Measurements from ENCODE around the gene NUDT4.
"Not testable (repeated sequence)": the region's sequence is repeated elsewhere in the genome, so short reads cannot be mapped to it uniquely, and the experiment has no call there.

The NUDT4 gene

DNA sequence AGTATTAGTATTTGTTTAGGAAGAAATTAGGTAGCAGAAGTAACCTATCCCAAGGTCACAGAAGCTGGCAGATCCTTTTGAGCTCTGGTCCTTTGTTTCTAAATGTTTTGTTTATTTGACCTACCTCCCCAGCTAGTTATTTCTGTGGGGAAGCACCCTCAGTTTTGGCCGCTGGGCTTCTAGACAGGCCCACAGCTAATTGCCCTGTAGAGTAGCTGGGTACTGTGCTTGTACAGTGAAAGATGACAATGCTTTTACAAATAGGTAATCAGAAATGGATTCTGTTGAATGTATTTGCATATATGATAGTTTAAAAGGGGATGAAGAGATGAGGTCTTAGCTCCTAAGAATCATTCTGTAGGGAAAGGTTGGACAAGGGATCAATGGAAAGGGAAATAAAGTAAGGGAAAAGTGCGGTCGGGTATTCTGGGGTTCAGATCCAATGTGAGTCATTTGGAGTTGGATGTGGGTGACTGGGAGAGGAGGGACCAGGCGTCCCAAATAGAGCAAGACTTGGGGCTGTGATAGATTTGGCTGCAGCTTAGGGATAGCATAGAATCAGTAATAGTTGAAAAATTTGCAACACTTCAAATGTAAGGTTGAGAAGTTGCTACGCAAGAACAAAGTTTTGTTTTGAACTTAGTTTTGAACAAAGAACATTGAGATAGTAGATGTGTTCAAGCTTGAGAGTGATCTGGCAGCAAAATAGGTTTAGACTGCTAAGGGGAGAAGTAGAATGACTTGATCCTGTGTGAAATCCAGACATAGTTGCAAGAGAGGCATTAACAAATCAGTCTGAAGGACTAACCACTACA is 3.6 kb downstream of the NUDT4 start:
- H3K4me3 ChIP-seq (ENCODE audit: low read depth, low read length): peak overlapping the region; percentile 0
- TF ChIP-seq, protein P1, sequence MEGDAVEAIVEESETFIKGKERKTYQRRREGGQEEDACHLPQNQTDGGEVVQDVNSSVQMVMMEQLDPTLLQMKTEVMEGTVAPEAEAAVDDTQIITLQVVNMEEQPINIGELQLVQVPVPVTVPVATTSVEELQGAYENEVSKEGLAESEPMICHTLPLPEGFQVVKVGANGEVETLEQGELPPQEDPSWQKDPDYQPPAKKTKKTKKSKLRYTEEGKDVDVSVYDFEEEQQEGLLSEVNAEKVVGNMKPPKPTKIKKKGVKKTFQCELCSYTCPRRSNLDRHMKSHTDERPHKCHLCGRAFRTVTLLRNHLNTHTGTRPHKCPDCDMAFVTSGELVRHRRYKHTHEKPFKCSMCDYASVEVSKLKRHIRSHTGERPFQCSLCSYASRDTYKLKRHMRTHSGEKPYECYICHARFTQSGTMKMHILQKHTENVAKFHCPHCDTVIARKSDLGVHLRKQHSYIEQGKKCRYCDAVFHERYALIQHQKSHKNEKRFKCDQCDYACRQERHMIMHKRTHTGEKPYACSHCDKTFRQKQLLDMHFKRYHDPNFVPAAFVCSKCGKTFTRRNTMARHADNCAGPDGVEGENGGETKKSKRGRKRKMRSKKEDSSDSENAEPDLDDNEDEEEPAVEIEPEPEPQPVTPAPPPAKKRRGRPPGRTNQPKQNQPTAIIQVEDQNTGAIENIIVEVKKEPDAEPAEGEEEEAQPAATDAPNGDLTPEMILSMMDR (IDR thresholded peaks at IDR 0.05; ENCODE audit: borderline replicate concordance, insufficient read depth, low read depth, low read length): no peak

DNA sequence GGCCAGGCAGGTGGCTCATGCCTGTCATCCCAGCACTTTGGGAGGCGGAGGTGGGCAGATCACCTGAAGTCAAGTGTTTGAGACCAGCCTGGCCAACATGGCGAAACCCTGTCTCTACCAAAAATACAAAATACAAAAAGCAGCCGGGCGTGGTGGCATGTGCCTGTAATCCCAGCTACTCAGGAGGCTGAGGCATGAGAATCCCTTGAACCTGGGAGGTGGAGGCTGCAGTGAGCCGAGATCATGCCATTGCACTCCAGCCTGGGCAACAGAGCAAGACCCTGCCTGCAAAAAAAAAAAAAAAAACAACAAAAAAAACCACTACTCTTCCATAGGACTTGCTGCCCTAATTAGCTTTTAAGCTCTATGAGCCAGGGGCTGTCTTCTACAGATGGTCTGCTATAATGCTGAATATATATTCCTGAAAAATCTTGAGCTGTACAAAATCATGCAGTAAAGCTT is 4.3 kb downstream of the NUDT4 start:
- not testable (repeated sequence) for H3K4me3 ChIP-seq (ENCODE audit: low read depth, low read length)

DNA sequence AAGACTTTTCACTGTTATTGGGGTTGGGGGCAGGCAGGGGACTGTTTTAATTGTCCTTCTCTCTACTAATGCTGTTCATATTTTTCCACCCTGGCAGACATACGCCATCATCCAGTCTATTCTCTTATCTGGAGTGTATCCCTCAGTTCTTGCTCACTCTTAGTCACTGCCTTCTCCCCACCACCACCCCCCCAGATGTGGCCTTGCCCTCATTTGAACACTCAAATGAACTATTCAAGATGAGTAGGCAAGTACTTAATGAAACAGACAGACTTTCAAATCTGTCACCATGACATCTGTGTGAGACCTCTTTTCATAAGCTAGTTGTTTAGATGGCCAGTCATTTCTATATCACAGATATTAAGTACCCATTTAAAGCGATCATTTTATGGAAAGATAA is 10.1 kb downstream of the NUDT4 start:
- no peak overlapping the region for H3K4me3 ChIP-seq (ENCODE audit: low read depth, low read length)
- TF ChIP-seq, protein P1 (IDR thresholded peaks at IDR 0.05; ENCODE audit: borderline replicate concordance, insufficient read depth, low read depth, low read length): no peak

DNA sequence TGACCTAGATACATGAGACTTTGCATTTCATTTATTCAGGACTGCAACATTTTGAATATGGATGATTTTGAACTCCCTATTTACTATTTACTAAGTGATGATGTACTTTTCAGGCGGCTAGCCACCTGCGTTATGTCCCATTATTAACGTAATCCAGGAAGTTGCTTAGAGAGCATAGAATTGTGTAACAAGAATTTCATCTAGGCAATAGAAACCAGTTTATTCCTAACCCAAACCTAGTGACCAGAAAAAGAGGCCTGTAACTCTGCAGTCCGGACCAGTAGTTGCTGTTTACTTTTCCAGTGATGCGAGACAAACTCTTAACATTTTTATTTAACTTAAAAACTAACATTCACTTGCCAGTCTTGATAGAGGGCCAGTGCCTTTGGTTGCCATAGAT is 12.3 kb downstream of the NUDT4 start:
- H3K4me3 ChIP-seq (ENCODE audit: low read depth, low read length): no peak overlapping the region
- TF ChIP-seq, protein P1 (IDR thresholded peaks at IDR 0.05; ENCODE audit: borderline replicate concordance, insufficient read depth, low read depth, low read length): no peak

DNA sequence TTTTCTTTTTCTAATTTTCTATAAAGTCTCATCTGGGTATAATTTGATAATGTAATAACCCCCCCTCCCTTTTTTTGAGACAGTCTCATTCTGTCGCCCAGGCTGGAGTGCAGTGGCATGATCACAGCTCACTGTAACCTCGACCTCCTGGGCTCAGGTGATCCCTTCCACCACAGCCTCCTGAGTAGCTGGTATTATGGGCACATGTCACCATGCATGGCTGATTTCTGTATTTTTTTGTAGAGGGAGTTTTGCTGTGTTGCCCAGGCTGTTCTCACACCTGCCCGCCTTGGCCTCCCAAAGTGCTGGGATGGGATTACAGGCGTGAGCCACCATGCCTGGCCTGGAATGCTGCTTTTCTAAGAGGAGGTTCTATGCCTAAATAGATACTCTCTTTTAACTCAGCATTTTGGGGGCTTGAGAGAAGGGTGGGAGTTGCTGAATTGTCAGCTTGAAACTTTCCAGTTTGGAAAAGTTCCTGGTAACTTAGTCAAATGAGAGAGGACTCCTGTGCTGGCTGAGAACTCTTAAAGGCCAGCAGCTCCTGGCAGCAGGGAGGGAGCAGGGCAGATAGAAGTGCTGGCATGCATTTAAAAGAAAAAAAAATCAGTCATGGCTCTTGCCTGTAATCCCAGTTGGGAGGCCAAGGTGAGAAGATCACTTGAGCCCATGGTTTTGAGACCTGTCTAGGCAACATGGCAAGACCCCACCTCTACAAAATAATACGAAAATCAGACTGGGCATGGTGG is 13.0 kb downstream of the NUDT4 start:
- H3K4me3 ChIP-seq (ENCODE audit: low read depth, low read length): no peak overlapping the region

DNA sequence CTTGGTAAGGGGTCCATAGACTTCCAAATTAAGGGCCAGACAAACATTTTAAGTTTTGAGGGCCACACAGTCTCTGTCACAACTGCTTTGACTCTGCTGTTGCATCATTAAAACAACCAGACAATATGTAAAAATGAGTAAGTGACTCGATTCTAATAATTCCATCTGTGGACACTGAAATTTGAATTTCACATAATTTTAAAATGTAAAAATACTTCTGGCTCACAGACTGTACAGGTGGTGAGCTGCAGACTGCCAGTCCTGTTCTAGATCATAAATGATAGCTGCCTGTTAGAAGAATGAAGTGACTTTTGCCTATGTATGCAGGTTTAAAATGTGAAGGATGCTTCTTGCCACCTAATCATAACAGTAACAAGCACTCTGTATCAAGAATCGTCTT is 15.7 kb downstream of the NUDT4 start:
- TF ChIP-seq, protein P1 (IDR thresholded peaks at IDR 0.05; ENCODE audit: borderline replicate concordance, insufficient read depth, low read depth, low read length): no peak
- no peak overlapping the region for H3K4me3 ChIP-seq (ENCODE audit: low read depth, low read length)

More for the DNA sequence above, 13.0 kb downstream of the NUDT4 start:
- TF ChIP-seq, protein P1 (IDR thresholded peaks at IDR 0.05; ENCODE audit: borderline replicate concordance, insufficient read depth, low read depth, low read length): no peak

DNA sequence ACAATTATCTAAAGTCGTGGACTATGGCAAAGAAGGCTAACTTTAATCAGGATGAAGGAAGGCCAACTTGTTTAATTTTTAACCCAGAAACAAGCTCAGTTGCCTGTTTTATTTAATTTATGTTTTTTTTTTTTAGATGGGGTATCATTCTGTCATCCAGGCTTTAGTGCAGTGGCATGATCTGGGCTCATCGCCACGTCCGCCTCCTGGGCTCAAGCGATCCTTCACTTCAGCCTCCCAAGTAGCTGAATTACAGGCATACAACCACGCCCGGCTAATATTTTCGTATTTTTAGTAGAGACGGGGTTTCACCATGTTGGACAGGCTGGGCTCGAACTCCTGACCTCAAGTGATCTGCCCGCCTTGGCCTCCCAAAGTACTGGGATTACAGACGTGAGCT is 19.7 kb downstream of the NUDT4 start:
- TF ChIP-seq, protein P1 (IDR thresholded peaks at IDR 0.05; ENCODE audit: borderline replicate concordance, insufficient read depth, low read depth, low read length): no peak
- H3K4me3 ChIP-seq (ENCODE audit: low read depth, low read length): no peak overlapping the region

DNA sequence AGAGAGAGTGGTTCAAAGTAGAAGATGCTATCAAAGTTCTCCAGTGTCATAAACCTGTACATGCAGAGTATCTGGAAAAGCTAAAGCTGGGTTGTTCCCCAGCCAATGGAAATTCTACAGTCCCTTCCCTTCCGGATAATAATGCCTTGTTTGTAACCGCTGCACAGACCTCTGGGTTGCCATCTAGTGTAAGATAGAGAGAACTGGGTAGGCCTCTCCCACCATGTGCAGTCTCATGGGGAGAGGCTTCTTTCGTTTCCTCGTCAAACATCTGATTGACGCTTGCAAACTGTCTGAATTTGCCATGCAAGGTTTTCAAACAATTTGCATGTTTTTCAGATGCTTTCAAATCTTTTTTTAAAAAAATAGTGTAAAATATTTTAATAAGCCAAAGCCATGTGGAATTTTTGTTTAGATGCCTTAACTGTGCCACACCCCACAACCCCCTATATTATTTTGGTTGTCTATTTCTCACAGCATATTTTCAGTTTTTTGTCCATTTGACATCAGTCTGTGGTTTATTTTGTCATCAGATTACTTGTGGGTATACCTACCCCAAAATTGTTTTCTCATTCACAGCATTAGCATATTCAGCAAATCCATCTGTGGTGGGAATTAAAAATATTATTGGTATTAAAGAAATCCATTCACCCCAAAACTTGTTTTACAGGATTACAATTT is 21.6 kb downstream of the NUDT4 start:
- not testable (repeated sequence) for H3K4me3 ChIP-seq (ENCODE audit: low read depth, low read length)

All from GM12875 (cell line).